ENCODE measurements around the gene PCDH9.

Gene PCDH9

GRCh38 chr13:66618702-66619101 is 611.4 kb downstream of the PCDH9 start:
- Histone ChIP-seq H4K20me1 (ENCODE audit: insufficient read depth, low read length, poor library complexity, severe bottlenecking) (no peaks in the 10 kb centered on the region), H3K4me3 (ENCODE audit: low read length, poor library complexity, severe bottlenecking) (no peak overlapping the region), H3F3A (ENCODE audit: low read depth) (no peaks in the 10 kb centered on the region), H3K9me2 (replicated peaks; ENCODE audit: low read depth, low read length) (no peaks in the 10 kb centered on the region), H3K79me2 (ENCODE audit: insufficient read depth, low read length) (no peaks in the 10 kb centered on the region), H2AFZ (ENCODE audit: low read length) (no peak overlapping the region), H3K4me1 (ENCODE audit: insufficient read depth, low read length, poor library complexity, severe bottlenecking) (no peaks in the 10 kb centered on the region), H3K9ac (ENCODE audit: low read depth, low read length, poor library complexity, severe bottlenecking) (no peak overlapping the region), H3K27me3 (ENCODE audit: insufficient read depth, low read length, poor library complexity, severe bottlenecking) (no peaks in the 10 kb centered on the region), H3K4me2 (ENCODE audit: low read depth, low read length, poor library complexity, severe bottlenecking) (no peak overlapping the region), H3K9me3 (ENCODE audit: insufficient read depth, low read depth, low read length) (no peaks in the 10 kb centered on the region), H3K36me3 (ENCODE audit: insufficient read depth, low read length) (no peaks in the 10 kb centered on the region)
- no peak for TF ChIP-seq EZH2phosphoT487 (IDR thresholded peaks at IDR 0.05; ENCODE audit: borderline replicate concordance)
- peak; percentile 52 for TF ChIP-seq CTCF (conservative IDR thresholded peaks at IDR 0.05; ENCODE audit: low read length)

GRCh38 chr13:66617786-66618185 is 612.4 kb downstream of the PCDH9 start:
- H3F3A ChIP-seq (ENCODE audit: low read depth), result no peaks in the 10 kb centered on the region
- TF ChIP-seq CTCF (conservative IDR thresholded peaks at IDR 0.05; ENCODE audit: low read length), result no peak
- TF ChIP-seq EZH2phosphoT487 (IDR thresholded peaks at IDR 0.05; ENCODE audit: borderline replicate concordance), result no peak
- no peaks in the 10 kb centered on the region for H3K79me2 ChIP-seq (ENCODE audit: insufficient read depth, low read length)
- no peaks in the 10 kb centered on the region for H3K9me2 ChIP-seq (replicated peaks; ENCODE audit: low read depth, low read length)
- H3K9me3 ChIP-seq (ENCODE audit: insufficient read depth, low read depth, low read length), result no peaks in the 10 kb centered on the region
- H2AFZ ChIP-seq (ENCODE audit: low read length), result peak overlapping the region; percentile 33; the same call in 1 of the 2 replicates
- H3K4me1 ChIP-seq (ENCODE audit: insufficient read depth, low read length, poor library complexity, severe bottlenecking), result no peaks in the 10 kb centered on the region
- H3K36me3 ChIP-seq (ENCODE audit: insufficient read depth, low read length), result no peaks in the 10 kb centered on the region
- H3K27me3 ChIP-seq (ENCODE audit: insufficient read depth, low read length, poor library complexity, severe bottlenecking), result no peaks in the 10 kb centered on the region
- H3K9ac ChIP-seq (ENCODE audit: low read depth, low read length, poor library complexity, severe bottlenecking), result no peak overlapping the region
- H3K4me3 ChIP-seq (ENCODE audit: low read length, poor library complexity, severe bottlenecking), result no peak overlapping the region
- no peaks in the 10 kb centered on the region for H4K20me1 ChIP-seq (ENCODE audit: insufficient read depth, low read length, poor library complexity, severe bottlenecking)
- no peak overlapping the region for H3K4me2 ChIP-seq (ENCODE audit: low read depth, low read length, poor library complexity, severe bottlenecking)

- TF ChIP-seq CTCF (conservative IDR thresholded peaks at IDR 0.05; ENCODE audit: low read length), result no peak
- no peak for TF ChIP-seq EZH2phosphoT487 (IDR thresholded peaks at IDR 0.05; ENCODE audit: borderline replicate concordance)
- H3K4me3 ChIP-seq (ENCODE audit: low read length, poor library complexity, severe bottlenecking), result no peak overlapping the region
- H2AFZ ChIP-seq (ENCODE audit: low read length), result no peak overlapping the region
- H3K9me3 ChIP-seq (ENCODE audit: insufficient read depth, low read depth, low read length), result no peaks in the 10 kb centered on the region
- H4K20me1 ChIP-seq (ENCODE audit: insufficient read depth, low read length, poor library complexity, severe bottlenecking), result no peaks in the 10 kb centered on the region
- no peaks in the 10 kb centered on the region for H3F3A ChIP-seq (ENCODE audit: low read depth)
- H3K9ac ChIP-seq (ENCODE audit: low read depth, low read length, poor library complexity, severe bottlenecking), result no peak overlapping the region
- H3K4me2 ChIP-seq (ENCODE audit: low read depth, low read length, poor library complexity, severe bottlenecking), result no peak overlapping the region
- no peaks in the 10 kb centered on the region for H3K27me3 ChIP-seq (ENCODE audit: insufficient read depth, low read length, poor library complexity, severe bottlenecking)
- no peaks in the 10 kb centered on the region for H3K79me2 ChIP-seq (ENCODE audit: insufficient read depth, low read length)
- no peaks in the 10 kb centered on the region for H3K9me2 ChIP-seq (replicated peaks; ENCODE audit: low read depth, low read length)
- no peaks in the 10 kb centered on the region for H3K36me3 ChIP-seq (ENCODE audit: insufficient read depth, low read length)
- no peaks in the 10 kb centered on the region for H3K4me1 ChIP-seq (ENCODE audit: insufficient read depth, low read length, poor library complexity, severe bottlenecking)
These were observed 617.2 kb downstream of the PCDH9 start for GRCh38 chr13:66612983-66613382.

Data from Loucy (cell line).